B cell (primary cell): ENCODE data around the gene DIP2B. TPM values are rescaled to one million over a fixed set of nuclear protein-coding genes. Genes with fewer than 3 reads are reported as not detected.

Experiments
- ATAC-seq: fragments of 200-7000 bp; cut with Tn5 transposase; one replicate; pipeline ENCODE4 v1.10.0; 2021; ENCODE audit warnings: low read depth, mild to moderate bottlenecking, moderate number of reproducible peaks, moderate library complexity
- CTCF ChIA-PET: fragments of 350-600 bp; sonication (Branson Sonifier 250); formaldehyde crosslinking; loops from one replicate; lab custom pipeline; 2021; ENCODE audit warnings: antibody characterized with exemption, inconsistent platforms; lab: Charles Lee
- POLR2A ChIA-PET: fragments of 350-600 bp; sonication (Branson Sonifier 250); formaldehyde crosslinking; loops from one replicate; lab custom pipeline; 2021; ENCODE audit warnings: antibody characterized with exemption; lab: Charles Lee
- DNase-seq: peaks from one replicate; pipeline ENCODE4 v3.0.0; 2013
- H2AFZ ChIP-seq: 2 replicates; pipeline ENCODE4 v1.6.1; 2012; ENCODE audit warnings: mild to moderate bottlenecking, low read depth, low read length; ENCODE audit not compliant: insufficient read depth, poor library complexity, severe bottlenecking
- H3K27ac ChIP-seq, 2 donors: 1 replicate in 1 of 2; 2 replicates in 1 of 2; pipeline ENCODE4 v1.5.1; 2012 to 2013; ENCODE audit warnings: low read length in 2 of 2, mild to moderate bottlenecking in 2 of 2, moderate library complexity in 1 of 2
- H3K27me3 ChIP-seq, 4 experiments: fragments of 200-600 bp in 1 of 4; sonication (generic) in 1 of 4; replicated peaks in 1 of 4; 1 replicate in 2 of 4; 2 replicates in 2 of 4; pipeline versions ENCODE4 v1.6.1 to v1.7.0; 2013 to 2016; ENCODE audit warnings: low read length in 3 of 4, mild to moderate bottlenecking in 2 of 4, mixed read lengths in 1 of 4, moderate library complexity in 1 of 4; ENCODE audit not compliant: insufficient read depth in 4 of 4, control insufficient read depth in 3 of 4; ENCODE audit errors: control extremely low read depth in 1 of 4
- H3K36me3 ChIP-seq, 2 experiments: replicated peaks in 1 of 2; 1 replicate in 1 of 2; 2 replicates in 1 of 2; pipeline versions ENCODE4 v1.6.1 to v1.7.1; 2013; ENCODE audit warnings: low read length in 1 of 2; ENCODE audit not compliant: insufficient read depth in 2 of 2, control insufficient read depth in 1 of 2; ENCODE audit errors: control extremely low read depth in 1 of 2, extremely low read depth in 1 of 2
- H3K4me1 ChIP-seq, 2 donors: fragments of 200-600 bp in 1 of 2; sonication (generic) in 1 of 2; 1 replicate in 1 of 2; 2 replicates in 1 of 2; pipeline versions ENCODE4 v1.5.1 to v1.6.1; 2013 to 2017; ENCODE audit warnings: low read length in 2 of 2; ENCODE audit not compliant: control insufficient read depth in 2 of 2, insufficient read depth in 2 of 2
- H3K4me2 ChIP-seq: replicated peaks from 2 replicates; pipeline ENCODE3; 2012; ENCODE audit warnings: mild to moderate bottlenecking, low read depth, low read length; ENCODE audit not compliant: poor library complexity, severe bottlenecking
- H3K4me3 ChIP-seq, 5 experiments: fragments of 200-600 bp in 1 of 5; sonication (generic) in 1 of 5; 1 replicate in 3 of 5; 2 replicates in 2 of 5; pipeline versions ENCODE4 v1.5.1 to v1.7.0; 2011 to 2016; ENCODE audit warnings: low read length in 4 of 5, mild to moderate bottlenecking in 4 of 5, low read depth in 2 of 5, control low read depth in 1 of 5, moderate library complexity in 1 of 5; ENCODE audit not compliant: insufficient read depth in 1 of 5; ENCODE audit errors: control extremely low read depth in 1 of 5, extremely low read depth in 1 of 5
- H3K79me2 ChIP-seq: fragments of 200-600 bp; sonication (generic); one replicate; pipeline ENCODE4 v1.6.0; 2016; ENCODE audit warnings: low read length; ENCODE audit not compliant: control insufficient read depth, insufficient read depth
- H3K9ac ChIP-seq: fragments of 200-600 bp; sonication (generic); 2 replicates; pipeline ENCODE4 v1.6.1; 2017; ENCODE audit warnings: mild to moderate bottlenecking, low read length, moderate library complexity
- H3K9me3 ChIP-seq, 3 donors: one replicate each; pipeline versions ENCODE4 v1.6.1 to v1.7.1; 2013; ENCODE audit warnings: low read length in 2 of 3; ENCODE audit not compliant: control insufficient read depth in 2 of 3, insufficient read depth in 1 of 3; ENCODE audit errors: control extremely low read depth in 1 of 3
- H4K20me1 ChIP-seq: 2 replicates; pipeline ENCODE4 v1.6.0; 2012; ENCODE audit warnings: mild to moderate bottlenecking, low read length; ENCODE audit not compliant: insufficient read depth, control insufficient read depth, poor library complexity, severe bottlenecking
- H3K27ac Mint-ChIP-seq: one replicate; pipeline ENCODE4 v1.8.0; 2021; ENCODE audit warnings: mixed read lengths
- H3K27me3 Mint-ChIP-seq: one replicate; pipeline ENCODE4 v1.8.0; 2021; ENCODE audit warnings: mixed read lengths
- H3K4me1 Mint-ChIP-seq: one replicate; pipeline ENCODE4 v1.8.0; 2021; ENCODE audit warnings: mixed read lengths
- H3K4me3 Mint-ChIP-seq: one replicate; pipeline ENCODE4 v1.8.0; 2021; ENCODE audit warnings: mixed read lengths
- H3K9me3 Mint-ChIP-seq: one replicate; pipeline ENCODE4 v1.8.0; 2022; ENCODE audit warnings: mixed read lengths; ENCODE audit not compliant: insufficient read depth
- EZH2 ChIP-seq: IDR thresholded peaks from 2 replicates; pipeline ENCODE4 v1.6.1; 2012; ENCODE audit warnings: borderline replicate concordance, low read depth, mild to moderate bottlenecking, moderate library complexity, low read length; ENCODE audit not compliant: insufficient read depth, poor library complexity, severe bottlenecking
- WGBS: methylation state at CpG from one replicate; pipeline ENCODE4 v1.1.5; 2013; ENCODE audit warnings: missing lambda C conversion rate; ENCODE audit not compliant: insufficient coverage; 5-methylcytosine and 5-hydroxymethylcytosine counted together
- intact Hi-C: fragments of 100-400 bp; cut with micrococcal nuclease; formaldehyde crosslinking; loops from one replicate; pipeline ENCODE4 v1.10.0; 2022
- polyA plus RNA-seq: library from polyadenylated mRNA; depleted of rRNA; stranded (reverse); fragments of >200 nt; gene quantifications from 2 replicates; pipeline ENCODE4 v1.2.3, GENCODE V29; 2012
- total RNA-seq, 2 donors: library from RNA; stranded (reverse); fragments of 120-200 nt in 1 of 2; gene quantifications; 1 replicate in 1 of 2; 2 replicates in 1 of 2; pipeline versions ENCODE4 v1.2.3 to v1.2.4, GENCODE V29; 2013 to 2022
- TF ChIP-seq, protein P1 (sequence below): fragments of 200-600 bp; IDR thresholded peaks from one replicate; pipeline ENCODE4 v1.8.0; 2022; ENCODE audit warnings: antibody characterized with exemption, mild to moderate bottlenecking

DIP2B gene
- total and polyA plus RNA-seq, 2 donors (not counting 1 experiment from before 2014, with no cell fraction given), result 16.4 to 38.8 TPM

DNA sequence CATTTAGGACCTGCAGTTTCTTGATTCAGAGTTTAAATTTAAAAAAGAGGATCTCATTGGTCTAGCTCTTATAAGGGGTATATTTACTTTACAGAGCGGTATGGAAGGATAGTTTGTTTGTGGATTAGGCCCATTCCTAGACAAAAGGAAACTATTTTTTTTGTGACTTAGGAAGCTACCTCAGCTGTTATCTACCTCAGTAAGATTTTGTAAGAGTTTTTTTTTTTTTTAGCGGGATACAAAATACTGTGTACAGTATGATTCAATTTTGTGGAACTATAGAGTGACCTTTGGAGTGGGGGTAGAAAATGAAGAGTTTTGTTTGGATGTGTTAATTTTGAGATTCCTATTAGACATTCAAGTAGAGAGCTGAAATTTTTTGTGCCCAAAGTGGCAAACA is 154.5 kb downstream of the DIP2B start:
- Mint-ChIP-seq H3K9me3 (no peaks in the 10 kb centered on the region), H3K27ac (no peak overlapping the region), H3K4me3 (no peak overlapping the region), H3K27me3 (no peaks in the 10 kb centered on the region), H3K4me1 (no peaks in the 10 kb centered on the region)
- no peak overlapping the region for H3K4me2 ChIP-seq
- H3K4me1 ChIP-seq, result no peaks in the 10 kb centered on the region
- CTCF ChIA-PET, result no interaction called here
- H3K9ac ChIP-seq, result no peak overlapping the region
- WGBS, result no CpG with 5 or more reads among the region's 2 CpGs
- H3K79me2 ChIP-seq, result peaks cover 70% of the 10 kb centered on the region
- no peak overlapping the region for H3K4me3 ChIP-seq
- no peak for TF ChIP-seq EZH2
- TF ChIP-seq, protein P1, sequence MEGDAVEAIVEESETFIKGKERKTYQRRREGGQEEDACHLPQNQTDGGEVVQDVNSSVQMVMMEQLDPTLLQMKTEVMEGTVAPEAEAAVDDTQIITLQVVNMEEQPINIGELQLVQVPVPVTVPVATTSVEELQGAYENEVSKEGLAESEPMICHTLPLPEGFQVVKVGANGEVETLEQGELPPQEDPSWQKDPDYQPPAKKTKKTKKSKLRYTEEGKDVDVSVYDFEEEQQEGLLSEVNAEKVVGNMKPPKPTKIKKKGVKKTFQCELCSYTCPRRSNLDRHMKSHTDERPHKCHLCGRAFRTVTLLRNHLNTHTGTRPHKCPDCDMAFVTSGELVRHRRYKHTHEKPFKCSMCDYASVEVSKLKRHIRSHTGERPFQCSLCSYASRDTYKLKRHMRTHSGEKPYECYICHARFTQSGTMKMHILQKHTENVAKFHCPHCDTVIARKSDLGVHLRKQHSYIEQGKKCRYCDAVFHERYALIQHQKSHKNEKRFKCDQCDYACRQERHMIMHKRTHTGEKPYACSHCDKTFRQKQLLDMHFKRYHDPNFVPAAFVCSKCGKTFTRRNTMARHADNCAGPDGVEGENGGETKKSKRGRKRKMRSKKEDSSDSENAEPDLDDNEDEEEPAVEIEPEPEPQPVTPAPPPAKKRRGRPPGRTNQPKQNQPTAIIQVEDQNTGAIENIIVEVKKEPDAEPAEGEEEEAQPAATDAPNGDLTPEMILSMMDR, result no peak
- POLR2A ChIA-PET, result interaction anchor here (0.6 kb wide), 1 partner anchor 803 kb away, joined by 4 read pairs; no protein-coding TSS in a partner anchor
- no peak overlapping the region for H3K27ac ChIP-seq
- DNase-seq (no peak), ATAC-seq (no peak)
- peaks cover 38% of the 10 kb centered on the region for H4K20me1 ChIP-seq
- intact Hi-C loops, result no loop called here
- no peaks in the 10 kb centered on the region for H3K9me3 ChIP-seq
- peaks cover 0 to 29% of the 10 kb centered on the region in 2 experiments for H3K36me3 ChIP-seq
- H3K27me3 ChIP-seq, result no peaks in the 10 kb centered on the region
- no peak overlapping the region for H2AFZ ChIP-seq

DNA sequence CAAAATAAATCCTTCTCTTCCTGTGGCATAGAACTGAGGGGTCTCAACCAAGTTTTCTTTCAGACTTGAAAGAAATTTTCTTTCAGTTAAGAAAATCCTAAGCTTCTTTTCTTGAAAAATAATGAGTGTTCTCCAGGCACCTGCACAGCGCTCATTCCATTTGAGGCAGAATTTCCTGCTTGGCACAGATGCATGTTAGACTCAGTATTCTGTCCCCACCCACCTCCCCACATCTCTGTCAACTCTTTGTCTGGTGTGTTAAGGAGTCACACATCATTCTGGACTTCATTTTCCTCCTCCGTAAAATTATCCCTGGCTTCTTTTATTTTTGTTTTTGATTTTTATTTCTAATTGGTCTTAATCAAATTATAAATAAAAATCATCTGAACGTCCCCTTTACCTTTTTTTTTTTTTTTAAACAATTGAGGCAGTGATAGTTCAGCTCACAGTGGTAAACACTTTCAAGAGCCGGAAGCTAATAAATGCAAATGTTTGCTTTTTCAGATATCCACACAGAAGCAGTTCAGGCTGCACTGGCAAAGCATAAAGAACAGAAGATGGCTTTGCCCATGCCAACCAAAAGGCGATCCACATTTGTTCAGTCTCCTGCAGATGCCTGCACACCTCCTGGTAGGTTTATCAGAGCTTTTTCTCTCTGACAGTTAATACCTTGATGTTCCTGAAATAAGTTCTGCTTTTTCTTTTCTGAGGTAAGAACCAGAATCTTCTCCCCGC is 155.1 kb downstream of the DIP2B start:
- peaks cover 70% of the 10 kb centered on the region for H3K79me2 ChIP-seq
- no peak for DNase-seq

More for the DNA sequence above, 155.1 kb downstream of the DIP2B start:
- ChIA-PET POLR2A (interaction anchor here (0.6 kb wide), 1 partner anchor 803 kb away, joined by 4 read pairs; no protein-coding TSS in a partner anchor), CTCF (no interaction called here)
- ATAC-seq, result no peak
- H3K4me3 Mint-ChIP-seq, result no peak overlapping the region
- WGBS, result 96% methylated on average over 2 of the region's 6 CpGs
- intact Hi-C loops, result no loop called here
- Histone ChIP-seq H3K4me3 (no peak overlapping the region), H3K9ac (no peak overlapping the region), H4K20me1 (peaks cover 38% of the 10 kb centered on the region), H3K9me3 (no peaks in the 10 kb centered on the region), H3K4me2 (no peak overlapping the region), H3K27ac (no peak overlapping the region), H3K4me1 (no peaks in the 10 kb centered on the region), H3K27me3 (no peaks in the 10 kb centered on the region), H3K36me3 (peaks cover 0 to 27% of the 10 kb centered on the region in 2 experiments), H2AFZ (no peak overlapping the region)
- H3K9me3 Mint-ChIP-seq, result no peaks in the 10 kb centered on the region
- no peaks in the 10 kb centered on the region for H3K4me1 Mint-ChIP-seq
- no peak overlapping the region for H3K27ac Mint-ChIP-seq
- TF ChIP-seq EZH2, result no peak
- TF ChIP-seq, protein P1, result no peak
- no peaks in the 10 kb centered on the region for H3K27me3 Mint-ChIP-seq
